MM.1S (cell line): ENCODE data around the gene SULT1C3.

Source experiments
- DNase-seq: peaks from one replicate; pipeline ENCODE4 v3.0.0-alpha.2; 2015
- H2AFZ ChIP-seq: fragments of 300-600 bp; sonication (generic); 2 replicates; pipeline ENCODE4 v1.6.0; 2016; ENCODE audit warnings: antibody characterized with exemption, low read length
- H3F3A ChIP-seq: fragments of 300-600 bp; sonication (generic); 2 replicates; pipeline ENCODE4 v1.6.1; 2016; ENCODE audit warnings: mild to moderate bottlenecking, antibody characterized with exemption, low read length, moderate library complexity, mixed read lengths; ENCODE audit not compliant: insufficient read depth
- H3K27ac ChIP-seq: fragments of 300-600 bp; sonication (generic); 2 replicates; pipeline ENCODE4 v1.5.1; 2016; ENCODE audit warnings: mild to moderate bottlenecking, low read length
- H3K27me3 ChIP-seq: fragments of 300-600 bp; sonication (generic); replicated peaks from 2 replicates; pipeline ENCODE4 v1.6.0; 2016; ENCODE audit warnings: low read length; ENCODE audit not compliant: insufficient read depth
- H3K36me3 ChIP-seq: fragments of 300-600 bp; sonication (generic); replicated peaks from 2 replicates; pipeline ENCODE4 v1.6.1; 2016; ENCODE audit warnings: mild to moderate bottlenecking, low read length, mixed read lengths; ENCODE audit not compliant: insufficient read depth
- H3K4me1 ChIP-seq: fragments of 300-600 bp; sonication (generic); 2 replicates; pipeline ENCODE4 v1.6.1; 2016; ENCODE audit warnings: low read length, mixed read lengths
- H3K4me2 ChIP-seq: fragments of 300-600 bp; sonication (generic); 2 replicates; pipeline ENCODE4 v1.6.0; 2016; ENCODE audit warnings: low read depth, low read length
- H3K4me3 ChIP-seq: fragments of 300-600 bp; sonication (generic); 2 replicates; pipeline ENCODE4 v1.5.1; 2016; ENCODE audit warnings: low read length, mixed read lengths
- H3K79me2 ChIP-seq: fragments of 300-600 bp; sonication (generic); 2 replicates; pipeline ENCODE4 v1.6.1; 2016; ENCODE audit warnings: mixed run types, low read length, mixed read lengths
- H3K9ac ChIP-seq: fragments of 300-600 bp; sonication (generic); 2 replicates; pipeline ENCODE4 v1.6.1; 2016; ENCODE audit warnings: low read length, mixed read lengths
- H3K9me2 ChIP-seq: fragments of 300-600 bp; sonication (generic); replicated peaks from 2 replicates; pipeline ENCODE4 v1.6.1; 2016; ENCODE audit warnings: mild to moderate bottlenecking, low read length, mixed read lengths; ENCODE audit not compliant: insufficient read depth
- H3K9me3 ChIP-seq: fragments of 300-600 bp; sonication (generic); replicated peaks from 2 replicates; pipeline ENCODE4 v1.6.1; 2016; ENCODE audit warnings: mild to moderate bottlenecking, low read length, mixed read lengths; ENCODE audit not compliant: insufficient read depth
- H4K20me1 ChIP-seq: fragments of 300-600 bp; sonication (generic); 2 replicates; pipeline ENCODE4 v1.6.1; 2016; ENCODE audit warnings: mild to moderate bottlenecking, low read length, moderate library complexity, mixed read lengths; ENCODE audit not compliant: insufficient read depth
- EZH2 ChIP-seq: fragments of 300-600 bp; sonication (generic); optimal IDR thresholded peaks from 2 replicates; pipeline ENCODE3; 2017; ENCODE audit warnings: low read depth, mild to moderate bottlenecking, antibody characterized with exemption, low read length, mixed read lengths
- EZH2phosphoT487 ChIP-seq: fragments of 300-600 bp; sonication (generic); IDR thresholded peaks from 2 replicates; pipeline ENCODE4 v1.6.1; 2018; ENCODE audit warnings: antibody characterized with exemption, low read length
- TF ChIP-seq, protein P1 (sequence below): fragments of 300-600 bp; sonication (generic); IDR thresholded peaks from 2 replicates; pipeline ENCODE4 v1.5.1; 2016; ENCODE audit warnings: antibody characterized with exemption, low read length, mixed read lengths

The SULT1C3 gene

DNA sequence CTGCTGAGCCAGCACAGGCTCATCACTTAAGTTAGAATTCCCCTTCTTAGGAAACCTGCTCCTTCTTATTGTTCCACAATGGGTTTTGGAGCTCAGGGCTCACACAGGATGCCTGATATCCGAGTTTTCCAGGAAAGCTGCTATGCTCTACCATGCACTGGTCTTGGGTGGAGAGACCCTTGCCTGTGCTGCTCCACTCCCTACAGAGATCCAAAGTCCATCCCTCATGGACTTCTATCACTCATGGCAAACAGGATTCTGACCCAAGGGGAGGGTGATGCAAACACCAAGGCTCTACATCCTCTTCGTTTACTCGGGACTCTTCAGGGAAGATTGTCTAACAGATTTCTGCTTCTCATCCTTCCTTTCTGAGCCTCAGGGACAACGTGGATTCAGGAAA is 54.1 kb downstream of the SULT1C3 start:
- Histone ChIP-seq H3K4me1 (no peaks in the 10 kb centered on the region), H3K9me3 (no peaks in the 10 kb centered on the region), H3K9me2 (no peaks in the 10 kb centered on the region), H3K4me2 (no peak overlapping the region), H3F3A (no peaks in the 10 kb centered on the region), H3K4me3 (no peak overlapping the region), H3K36me3 (no peaks in the 10 kb centered on the region), H3K27me3 (no peaks in the 10 kb centered on the region), H4K20me1 (no peaks in the 10 kb centered on the region), H3K27ac (no peak overlapping the region), H3K9ac (no peak overlapping the region), H3K79me2 (no peaks in the 10 kb centered on the region), H2AFZ (no peak overlapping the region)
- no peak for TF ChIP-seq EZH2
- TF ChIP-seq, protein P1, sequence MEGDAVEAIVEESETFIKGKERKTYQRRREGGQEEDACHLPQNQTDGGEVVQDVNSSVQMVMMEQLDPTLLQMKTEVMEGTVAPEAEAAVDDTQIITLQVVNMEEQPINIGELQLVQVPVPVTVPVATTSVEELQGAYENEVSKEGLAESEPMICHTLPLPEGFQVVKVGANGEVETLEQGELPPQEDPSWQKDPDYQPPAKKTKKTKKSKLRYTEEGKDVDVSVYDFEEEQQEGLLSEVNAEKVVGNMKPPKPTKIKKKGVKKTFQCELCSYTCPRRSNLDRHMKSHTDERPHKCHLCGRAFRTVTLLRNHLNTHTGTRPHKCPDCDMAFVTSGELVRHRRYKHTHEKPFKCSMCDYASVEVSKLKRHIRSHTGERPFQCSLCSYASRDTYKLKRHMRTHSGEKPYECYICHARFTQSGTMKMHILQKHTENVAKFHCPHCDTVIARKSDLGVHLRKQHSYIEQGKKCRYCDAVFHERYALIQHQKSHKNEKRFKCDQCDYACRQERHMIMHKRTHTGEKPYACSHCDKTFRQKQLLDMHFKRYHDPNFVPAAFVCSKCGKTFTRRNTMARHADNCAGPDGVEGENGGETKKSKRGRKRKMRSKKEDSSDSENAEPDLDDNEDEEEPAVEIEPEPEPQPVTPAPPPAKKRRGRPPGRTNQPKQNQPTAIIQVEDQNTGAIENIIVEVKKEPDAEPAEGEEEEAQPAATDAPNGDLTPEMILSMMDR: no peak
- TF ChIP-seq EZH2phosphoT487: no peak
- no peak for DNase-seq

DNA sequence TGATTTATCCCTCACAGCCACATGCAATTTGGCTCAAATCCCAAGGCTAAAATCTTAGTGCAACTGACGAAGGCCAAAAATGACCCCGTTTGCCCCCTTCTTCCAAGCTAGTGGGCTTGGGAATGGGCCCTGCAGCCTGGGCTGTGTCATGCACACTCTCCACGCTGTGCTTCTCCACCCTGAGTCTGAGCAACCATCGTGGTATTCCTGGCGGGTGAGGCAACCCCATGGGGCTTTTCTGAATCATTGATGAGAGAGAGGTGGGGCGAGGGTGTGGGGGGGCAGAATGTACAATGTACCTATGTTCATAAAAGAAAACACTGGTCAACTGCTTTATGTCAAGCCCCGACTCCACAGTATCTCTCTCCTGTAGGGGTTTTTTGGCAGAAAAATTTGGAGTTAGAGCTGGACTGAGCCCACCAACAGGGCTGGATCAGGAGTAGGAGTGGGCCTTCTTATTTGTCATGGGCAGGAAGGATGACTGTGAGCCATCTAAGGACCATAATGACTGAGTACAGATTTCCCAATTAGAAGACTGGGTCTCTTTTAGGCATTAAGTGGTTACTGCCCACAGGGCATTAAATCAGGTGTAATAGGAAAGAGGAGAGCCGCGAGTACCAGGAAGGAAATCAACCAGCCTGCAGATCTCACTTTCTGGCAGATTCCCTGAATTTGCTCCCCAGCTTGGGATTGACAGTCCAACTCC is 57.8 kb downstream of the SULT1C3 start:
- Histone ChIP-seq H3K27ac (no peak overlapping the region), H3K4me1 (peaks cover 9% of the 10 kb centered on the region; the same call in 1 of the 2 replicates), H2AFZ (no peak overlapping the region), H3K36me3 (no peaks in the 10 kb centered on the region), H3K4me3 (no peak overlapping the region), H3F3A (no peaks in the 10 kb centered on the region), H3K4me2 (no peak overlapping the region), H3K9me2 (no peaks in the 10 kb centered on the region), H3K9me3 (no peaks in the 10 kb centered on the region), H3K9ac (no peak overlapping the region), H4K20me1 (no peaks in the 10 kb centered on the region), H3K27me3 (no peaks in the 10 kb centered on the region), H3K79me2 (no peaks in the 10 kb centered on the region)
- TF ChIP-seq, protein P1: no peak
- TF ChIP-seq EZH2phosphoT487 (no peak), EZH2 (no peak)
- DNase-seq: no peak

DNA sequence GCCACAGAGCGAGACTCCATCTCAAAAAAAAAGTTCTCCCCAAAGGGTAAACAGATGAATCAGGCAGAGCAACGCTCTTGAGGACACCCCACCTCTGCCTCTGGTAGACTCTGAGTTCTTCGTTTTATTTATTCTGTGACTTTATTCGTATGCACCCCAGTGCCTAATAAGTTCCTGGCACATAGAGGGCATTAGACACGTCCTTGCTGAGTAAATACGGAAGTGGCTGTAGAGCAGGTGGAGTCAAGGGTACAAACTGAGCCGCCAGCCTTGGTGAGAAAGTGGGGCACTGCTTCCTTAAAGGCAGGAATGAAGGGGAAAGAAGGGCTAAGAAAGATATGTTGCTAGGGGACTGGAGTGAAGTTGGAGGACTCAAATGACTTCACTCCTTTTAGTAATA is 61.8 kb downstream of the SULT1C3 start:
- Histone ChIP-seq H3K4me2 (peak overlapping the region; percentile 3; the same call in 1 of the 2 replicates), H2AFZ (no peak overlapping the region), H3K27me3 (no peaks in the 10 kb centered on the region), H3K4me3 (no peak overlapping the region), H4K20me1 (no peaks in the 10 kb centered on the region), H3K9me3 (no peaks in the 10 kb centered on the region), H3K36me3 (no peaks in the 10 kb centered on the region), H3K9ac (no peak overlapping the region), H3K79me2 (no peaks in the 10 kb centered on the region), H3K4me1 (peaks cover 9% of the 10 kb centered on the region; the same call in 1 of the 2 replicates), H3K27ac (no peak overlapping the region), H3K9me2 (no peaks in the 10 kb centered on the region), H3F3A (no peaks in the 10 kb centered on the region)
- no peak for DNase-seq
- TF ChIP-seq, protein P1: no peak
- TF ChIP-seq EZH2phosphoT487 (no peak), EZH2 (no peak)
